Frontal cortex (tissue), 4 donors: ENCODE results near the gene PLXDC1. TPM values are rescaled to one million over a fixed set of nuclear protein-coding genes. Genes with fewer than 3 reads are reported as not detected.

Source experiments
- DNase-seq, 2 donors: peaks; one replicate each; pipeline ENCODE4 v3.0.0; 2012; ENCODE audit warnings: low spot score in 2 of 2
- FAIRE-seq: peaks from 2 replicates; lab custom pipeline; 2012; peaks lifted over from hg19 to GRCh38; lab: Jason Lieb, UNC
- total RNA-seq: library from RNA; depleted of rRNA; stranded (reverse); fragments of >200 nt; gene quantifications from one replicate; pipeline ENCODE4 v1.2.3, GENCODE V29; 2014
- donor health status: control.
- donor health status: control.
- donor health status: control.

The PLXDC1 gene
- 9.8 TPM for total RNA-seq

DNA sequence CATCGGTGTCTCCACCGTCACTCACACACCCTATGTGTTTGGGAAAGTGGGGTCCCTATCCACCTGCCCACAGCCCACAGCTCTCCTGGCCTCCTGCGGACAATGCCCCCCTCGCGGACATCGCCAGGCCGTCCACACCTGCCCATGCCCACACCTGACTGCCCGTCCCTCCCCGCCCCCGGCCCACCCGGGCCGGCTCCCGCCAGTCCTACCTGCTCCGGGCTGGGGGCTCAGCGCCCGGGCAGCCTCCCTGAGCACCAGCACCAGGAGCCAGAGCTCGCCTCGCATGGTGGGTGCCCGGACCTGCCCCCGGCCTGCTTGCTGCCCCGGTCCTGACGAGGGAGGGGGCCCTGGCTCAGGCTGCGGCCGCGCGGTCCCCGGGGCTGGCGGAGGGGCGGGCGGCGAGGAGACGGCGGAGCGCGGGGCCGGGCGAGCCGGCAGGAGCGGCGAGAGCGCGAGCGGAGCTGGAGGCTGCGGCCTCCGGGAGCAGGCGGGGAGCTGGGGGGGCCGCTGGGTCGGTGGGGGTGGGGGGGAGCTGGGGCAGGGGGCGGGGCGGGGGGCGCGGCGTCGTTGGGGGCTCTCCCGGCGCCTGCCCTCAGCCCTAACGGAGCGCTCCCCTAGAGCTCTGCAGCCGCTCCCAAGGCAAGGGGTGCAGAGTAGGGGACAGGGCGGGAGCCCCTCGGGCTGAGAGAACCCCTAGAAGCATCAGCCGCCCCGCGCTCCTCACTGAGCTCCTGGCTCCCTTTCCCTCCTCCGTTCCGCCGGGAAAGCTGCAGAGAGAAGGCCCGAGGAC is at the start of gene PLXDC1:
Gene PLXDC1, minus strand, starts transcription at position 488 of the 793 bp plus-strand sequence. Its CDS starts 200 bp downstream, at position 288.
- DNase-seq (peak in 1 of 2 donors; percentile 50), FAIRE-seq (no peak)

- DNase-seq = no peak
- FAIRE-seq = no peak
Observed at GRCh38 chr17:39200957-39201510, 49.6 kb upstream of the PLXDC1 start.

DNA sequence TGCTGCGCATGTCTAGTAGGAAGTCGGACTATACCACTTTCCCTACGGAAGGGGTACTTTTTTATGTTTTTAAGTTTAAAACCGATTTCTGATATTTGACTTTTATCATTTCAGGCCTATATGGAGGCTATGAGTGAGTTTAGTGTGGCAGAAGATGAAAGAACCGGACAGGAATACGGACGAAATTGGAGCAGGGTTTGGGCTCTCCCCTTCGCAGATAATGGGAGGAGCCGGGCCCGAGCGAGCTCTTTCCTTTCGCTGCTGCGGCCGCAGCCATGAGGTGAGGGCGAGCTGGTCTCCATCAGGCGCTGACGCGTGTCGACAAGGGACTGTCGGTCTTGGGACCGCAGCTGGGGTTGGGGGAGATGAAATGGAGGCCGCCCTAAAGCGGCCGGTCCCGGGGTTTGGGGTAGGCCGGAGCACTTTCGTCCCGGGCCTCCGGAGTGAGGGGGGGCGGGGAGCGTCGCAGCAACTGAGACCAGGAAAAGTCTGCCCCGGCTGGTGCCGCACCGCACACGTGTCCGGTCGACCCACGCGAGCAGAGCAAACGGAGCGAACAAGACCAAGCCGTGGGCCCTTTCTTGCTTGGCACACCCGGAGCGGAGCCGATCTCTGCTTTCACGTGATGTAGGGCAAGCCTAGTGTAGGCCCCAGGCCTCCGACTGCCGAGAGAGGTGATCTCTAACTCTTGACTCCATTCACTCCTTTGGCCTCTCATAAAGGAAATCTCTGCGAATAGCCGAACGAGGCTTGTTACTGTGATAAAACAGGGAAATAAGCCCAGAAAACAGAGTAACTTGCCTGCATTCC is 48.8 kb upstream of the PLXDC1 start, which contains the start of gene RPL19:
Gene RPL19, plus strand, starts transcription at position 214 of the 810 bp plus-strand sequence. Its CDS starts 62 bp downstream, at position 276.
- DNase-seq (peak; percentile 86 to 89), FAIRE-seq (no peak)

GRCh38 chr17:39199820-39200069 is 48.3 kb upstream of the PLXDC1 start:
- DNase-seq = peak; percentile 91 to 94
- peak; percentile 78 for FAIRE-seq

DNA sequence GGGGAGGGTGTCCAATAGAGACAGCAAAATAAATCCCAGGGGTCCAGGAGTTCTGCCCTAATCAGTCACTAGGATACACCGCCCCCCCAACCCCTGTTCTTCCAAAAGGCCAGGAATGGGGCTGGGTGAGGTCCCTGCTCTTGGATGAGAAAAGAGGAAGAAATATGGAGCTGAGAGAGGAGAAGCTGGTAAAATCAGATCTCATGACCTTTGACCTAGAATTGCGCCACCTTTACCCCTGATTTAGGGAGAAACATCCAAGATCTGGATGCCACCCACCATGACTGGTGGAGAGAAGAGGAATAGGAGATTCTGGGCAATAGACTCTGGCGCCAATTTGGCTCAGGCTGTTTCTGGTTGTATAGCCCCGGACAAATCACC is 46.7 kb upstream of the PLXDC1 start:
- DNase-seq = no peak
- FAIRE-seq = no peak

DNA sequence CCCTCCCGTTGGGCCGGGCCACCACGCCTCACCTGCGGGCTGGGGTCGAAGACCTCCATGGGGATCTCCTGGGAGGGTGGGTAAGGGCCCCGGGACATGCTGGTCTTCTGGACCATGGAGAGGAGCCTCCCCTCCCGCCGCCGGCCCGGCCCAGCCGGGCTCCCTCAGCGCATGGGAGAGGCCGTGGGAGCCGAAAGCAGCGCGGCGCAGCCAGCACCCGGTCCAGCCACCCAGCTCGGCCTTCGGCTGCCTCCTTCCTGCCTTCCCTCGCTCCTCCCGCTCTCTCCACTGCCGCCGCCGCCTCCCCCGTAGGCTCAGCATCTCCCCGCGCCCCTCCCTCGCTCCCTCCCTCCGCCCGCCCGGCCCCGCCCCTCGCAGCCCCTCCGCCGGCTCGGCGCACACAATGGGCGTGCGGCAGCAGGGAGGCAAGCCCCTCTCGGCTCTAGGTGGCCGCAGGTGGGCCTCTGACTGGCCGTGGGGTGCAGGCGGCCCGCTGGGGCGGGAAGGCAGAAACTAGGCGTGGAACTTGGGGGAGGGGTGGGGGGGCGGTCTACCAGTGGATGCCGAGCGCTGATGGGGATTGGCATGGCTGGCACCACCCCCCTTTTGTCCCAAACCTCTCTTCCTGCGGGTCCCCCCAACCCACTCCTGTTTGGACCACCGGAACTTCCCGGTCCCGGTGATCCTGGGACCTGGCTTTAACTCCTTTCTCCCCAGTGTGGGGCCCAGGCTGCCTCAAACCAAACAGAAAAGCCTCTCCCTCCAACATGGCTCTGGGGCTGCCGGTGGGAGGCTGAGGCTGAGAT is 46.1 kb upstream of the PLXDC1 start, which contains the start of gene CACNB1:
Gene CACNB1, minus strand, starts transcription at position 290 of the 806 bp plus-strand sequence. Its CDS starts 174 bp downstream, at position 116.
- FAIRE-seq (no peak), DNase-seq (peak; percentile 81)

DNA sequence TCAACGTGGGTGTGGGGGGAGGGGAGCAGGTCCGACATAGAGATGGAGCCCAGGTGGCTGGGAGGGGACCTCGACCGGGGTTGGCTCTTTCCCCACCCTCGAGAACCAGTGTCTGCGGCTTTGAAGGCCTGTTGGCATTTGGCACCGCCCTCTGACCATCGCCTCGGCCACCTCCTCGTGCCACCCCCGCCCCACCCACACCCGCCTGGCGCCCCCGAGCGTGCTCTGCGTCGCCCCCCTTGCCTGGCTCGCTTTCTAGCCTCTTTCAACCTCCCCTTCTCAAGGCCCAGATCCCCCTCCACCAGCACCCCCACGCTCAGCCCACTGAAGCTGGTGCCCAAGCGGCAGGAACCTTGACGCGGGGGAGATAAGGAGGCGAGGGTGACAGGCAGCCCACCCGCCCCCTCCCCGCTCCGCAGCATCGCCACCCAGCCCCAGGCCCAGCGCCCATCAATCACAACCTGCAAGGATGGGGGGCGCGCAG is 45.4 kb upstream of the PLXDC1 start:
- no peak for DNase-seq
- no peak for FAIRE-seq

DNA sequence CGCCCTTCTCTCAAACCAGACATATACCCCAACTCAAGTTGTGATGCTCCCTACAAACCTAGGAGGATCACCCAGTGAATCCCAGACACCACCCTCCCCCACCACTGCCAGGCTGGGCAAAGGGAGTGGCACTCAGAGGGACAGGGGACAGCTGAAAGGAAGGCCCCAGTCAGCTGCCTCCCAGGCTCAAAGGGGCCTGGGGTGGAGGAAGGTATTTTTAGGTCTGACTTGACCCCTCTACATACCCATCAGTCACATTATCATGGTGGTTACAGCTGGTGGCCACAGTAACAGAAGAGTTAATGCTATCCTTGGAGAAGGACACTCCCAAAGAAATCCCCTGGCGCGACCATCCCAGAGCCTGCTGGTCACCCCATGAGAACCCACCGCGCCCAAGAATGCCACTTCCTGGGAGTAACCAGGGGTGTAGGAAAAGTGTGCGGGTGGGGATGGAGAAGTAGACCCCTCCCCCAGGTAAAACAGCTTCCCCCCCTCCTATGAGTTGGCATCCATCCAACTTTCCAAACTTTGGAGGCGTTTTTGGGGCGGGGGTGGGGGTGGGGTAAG is 44.9 kb upstream of the PLXDC1 start:
- DNase-seq = no peak
- no peak for FAIRE-seq

DNA sequence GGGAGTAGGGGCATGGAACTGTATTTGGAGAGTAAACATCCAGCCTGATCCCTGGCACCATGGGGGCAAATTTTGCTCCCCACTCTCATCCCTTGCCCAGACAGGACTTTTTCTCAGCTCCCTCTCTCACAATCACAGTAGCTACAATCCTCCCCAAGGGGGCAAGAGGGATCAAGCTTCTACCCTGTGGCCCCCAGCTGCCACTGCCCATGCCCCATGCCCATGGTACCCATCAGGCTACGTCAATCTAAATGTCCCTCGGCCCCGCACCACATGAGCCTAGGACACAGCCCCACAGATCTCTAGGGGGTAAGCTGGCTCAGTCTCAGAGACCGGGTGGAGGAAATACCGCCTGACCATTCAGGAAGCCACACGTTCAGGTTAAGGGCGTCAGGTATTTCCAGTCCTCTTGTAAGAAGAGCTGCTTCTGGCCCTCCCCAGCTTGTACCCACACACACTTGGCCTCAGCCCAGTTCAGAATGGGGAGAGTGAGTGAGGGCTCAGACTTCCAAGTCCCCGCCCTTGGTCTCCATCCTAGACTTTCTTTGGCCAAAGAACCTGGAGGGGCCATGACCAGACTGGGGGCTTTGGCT is 44.2 kb upstream of the PLXDC1 start:
- no peak for FAIRE-seq
- no peak for DNase-seq

DNA sequence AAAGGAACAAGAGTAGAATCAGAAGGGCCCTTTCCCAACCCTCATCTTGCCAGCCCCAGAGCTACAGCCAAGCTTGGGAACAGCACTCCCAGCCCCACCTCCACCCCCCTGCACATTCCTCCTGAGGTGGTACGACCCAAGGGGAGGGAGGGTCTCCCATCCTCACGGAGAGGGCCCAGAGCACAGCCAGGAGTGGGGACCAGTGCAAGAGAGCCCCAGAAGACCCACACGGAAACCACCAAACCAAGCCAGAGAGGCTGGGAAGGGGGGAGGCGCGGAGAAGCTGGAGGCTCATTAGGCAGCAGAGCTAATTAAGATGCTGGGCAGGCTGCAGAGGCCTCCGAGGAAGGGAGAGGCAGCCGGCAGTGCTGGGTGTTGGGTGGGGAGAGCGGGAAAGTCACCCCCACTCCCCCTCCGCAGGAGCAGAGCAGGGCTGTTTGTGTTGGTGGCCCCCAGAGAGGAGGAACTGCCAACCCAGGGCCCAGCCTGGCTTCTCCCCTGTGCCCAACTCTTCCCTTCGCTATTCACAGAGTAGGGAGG is 43.6 kb upstream of the PLXDC1 start:
- DNase-seq = peak; percentile 60 to 68
- FAIRE-seq = no peak

DNA sequence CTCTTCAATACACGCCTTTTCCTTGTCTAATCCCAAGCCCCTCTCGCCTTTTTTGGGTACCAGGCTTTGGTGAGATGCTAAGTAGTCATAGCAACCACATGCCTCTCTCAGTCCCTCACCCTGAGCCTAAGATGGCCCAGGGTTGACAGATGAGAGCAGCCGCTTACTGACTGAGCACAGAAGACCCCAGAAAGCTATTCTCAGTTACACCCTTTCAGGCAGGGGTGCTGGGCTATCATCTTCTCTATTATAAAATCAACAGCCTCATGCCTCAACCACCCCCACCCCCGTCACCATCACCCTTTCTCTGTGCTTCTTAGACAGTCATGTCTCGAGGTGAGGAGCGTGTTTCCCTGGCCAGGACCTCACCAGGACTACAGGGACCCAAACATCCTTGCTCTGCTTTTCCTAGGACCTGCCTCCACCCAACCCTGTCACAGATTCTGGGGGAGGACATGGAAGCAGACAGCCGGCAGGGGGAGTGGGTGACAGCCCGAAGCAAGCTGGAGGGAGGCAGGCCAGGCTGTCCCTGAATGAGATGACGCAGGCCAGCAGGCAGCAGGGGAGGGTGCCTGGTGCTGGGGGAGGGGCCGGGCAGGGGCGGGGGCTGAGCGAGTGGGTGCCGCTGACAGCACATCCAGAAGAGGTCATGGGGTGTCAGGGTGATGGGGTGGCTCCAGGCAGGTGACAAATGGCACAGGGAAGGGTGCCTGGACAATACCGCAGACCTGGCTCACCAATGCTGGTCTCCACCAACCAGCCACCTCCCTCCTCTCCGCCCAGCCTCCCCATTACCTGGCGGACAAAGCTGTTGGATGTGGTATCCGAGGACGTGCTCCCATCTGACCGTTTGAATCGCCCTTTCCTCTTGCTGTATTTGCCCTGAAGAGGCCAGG is 42.9 kb upstream of the PLXDC1 start:
- DNase-seq (peak; percentile 65 to 87), FAIRE-seq (no peak)

DNA sequence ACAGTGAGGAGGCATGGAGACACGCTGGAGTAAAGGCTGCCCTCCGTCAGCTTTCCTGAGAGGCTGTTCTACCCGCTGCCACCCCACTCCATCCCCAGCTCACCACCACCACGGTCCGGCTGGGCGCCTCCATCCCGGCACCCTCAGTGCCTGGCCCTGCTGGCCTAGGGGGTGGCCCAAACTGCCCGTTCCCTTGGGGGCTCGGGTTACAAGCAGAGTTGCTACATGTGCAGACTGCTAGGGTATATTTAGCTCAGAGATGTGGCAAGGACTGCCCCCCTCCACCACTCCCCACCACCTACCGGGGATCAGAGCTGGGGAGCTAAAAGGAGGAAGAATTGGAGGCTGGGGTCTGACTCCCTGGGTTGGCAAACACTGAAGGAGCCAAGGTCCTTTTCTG is 41.9 kb upstream of the PLXDC1 start:
- FAIRE-seq = no peak
- no peak for DNase-seq

- FAIRE-seq (no peak), DNase-seq (no peak)
Observed at GRCh38 chr17:39192901-39193300, 41.5 kb upstream of the PLXDC1 start.

- FAIRE-seq = no peak
- no peak for DNase-seq
Observed at GRCh38 chr17:39191750-39192510, 40.5 kb upstream of the PLXDC1 start.

- DNase-seq (no peak), FAIRE-seq (no peak)
Observed at GRCh38 chr17:39187152-39187830, 35.9 kb upstream of the PLXDC1 start.

DNA sequence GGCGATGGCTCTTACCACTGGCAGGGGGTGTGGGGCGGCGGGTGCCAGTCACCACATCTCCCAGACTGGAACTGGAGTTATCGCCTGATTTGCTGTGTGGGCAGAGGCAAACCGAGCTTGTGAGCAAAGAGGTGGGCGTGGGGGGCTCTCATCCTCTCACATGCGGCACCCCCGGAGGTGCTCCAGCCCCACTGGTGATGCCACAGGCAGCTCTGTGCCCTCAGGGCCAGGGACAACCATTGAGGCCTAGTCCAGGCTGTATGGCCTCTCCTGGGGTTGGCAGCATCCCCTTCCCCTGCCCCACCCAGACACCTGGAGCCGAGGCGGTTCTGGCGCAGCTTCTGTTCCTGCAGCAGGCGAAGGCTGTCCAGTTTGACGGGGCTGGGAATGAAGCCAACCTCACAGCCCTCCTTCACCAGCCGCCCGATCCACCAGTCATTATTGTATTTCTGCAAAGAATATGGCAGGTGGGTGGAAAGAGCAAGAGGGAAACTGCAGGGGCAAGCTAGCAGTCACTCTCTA is 35.1 kb upstream of the PLXDC1 start:
- DNase-seq (no peak), FAIRE-seq (no peak)
